Gastroesophageal sphincter (tissue), 4 donors: ENCODE results near the gene GNL2. TPM values are rescaled to one million over a fixed set of nuclear protein-coding genes. Genes with fewer than 3 reads are reported as not detected.
"Not testable (repeated sequence)": the region's sequence is repeated elsewhere in the genome, so short reads cannot be mapped to it uniquely, and the experiment has no call there.

Experiments
- ATAC-seq: fragments of 150-250 bp; one replicate; pipeline ENCODE4 v1.9.1; 2016; ENCODE audit warnings: mild to moderate bottlenecking, moderate library complexity
- H3K27ac ChIP-seq, 4 donors: fragments of 200-600 bp; sonication (generic) in 3 of 4; 1 replicate in 3 of 4; 2 replicates in 1 of 4; pipeline ENCODE4 v1.5.1; 2016 to 2019
- H3K27me3 ChIP-seq: fragments of 200-600 bp; sonication (generic); one replicate; pipeline ENCODE4 v1.5.1; 2019
- H3K36me3 ChIP-seq, 2 donors: fragments of 200-600 bp; sonication (generic); one replicate each; pipeline ENCODE4 v1.5.1; 2019; ENCODE audit warnings: control low read depth in 1 of 2
- H3K4me1 ChIP-seq, 3 donors: fragments of 200-600 bp; sonication (generic); 1 replicate in 2 of 3; 2 replicates in 1 of 3; pipeline ENCODE4 v1.5.1; 2016 to 2019; ENCODE audit warnings: control low read depth in 2 of 3
- H3K4me3 ChIP-seq, 2 donors: fragments of 200-600 bp; sonication (generic); one replicate each; pipeline ENCODE4 v1.5.1; 2019; ENCODE audit warnings: mild to moderate bottlenecking in 1 of 2, moderate library complexity in 1 of 2
- H3K9me3 ChIP-seq, 3 donors: fragments of 200-600 bp; sonication (generic); one replicate each; pipeline ENCODE4 v1.5.1; 2017 to 2019; ENCODE audit warnings: control low read depth in 2 of 3
- CTCF ChIP-seq, 4 experiments: fragments of 200-600 bp in 2 of 4; fragments of 450-650 bp in 2 of 4; sonication (generic) in 1 of 4; IDR thresholded peaks; one replicate each; pipeline ENCODE4 v1.5.1; 2017 to 2019; ENCODE audit warnings: antibody characterized with exemption in 4 of 4, mild to moderate bottlenecking in 2 of 4, moderate library complexity in 2 of 4
- EP300 ChIP-seq: sonication (generic); formaldehyde crosslinking; IDR thresholded peaks from one replicate; pipeline ENCODE4 v1.6.1; 2017; ENCODE audit warnings: antibody characterized with exemption, mild to moderate bottlenecking
- POLR2A ChIP-seq, 2 donors: fragments of 450-650 bp; IDR thresholded peaks; one replicate each; pipeline ENCODE4 v1.6.1; 2017; ENCODE audit warnings: antibody characterized with exemption in 2 of 2, mild to moderate bottlenecking in 2 of 2, moderate library complexity in 1 of 2
- POLR2AphosphoS5 ChIP-seq: sonication (generic); formaldehyde crosslinking; IDR thresholded peaks from one replicate; pipeline ENCODE4 v1.6.1; 2017; ENCODE audit warnings: antibody characterized with exemption
- WGBS, 2 donors: methylation state at CpG; one replicate each; pipeline ENCODE4 v1.1.5; 2018; ENCODE audit warnings: low coverage in 1 of 2; 5-methylcytosine and 5-hydroxymethylcytosine counted together
- total RNA-seq, 4 donors: library from RNA; depleted of rRNA; stranded (reverse); fragments of >200 nt; gene quantifications; one replicate each; pipeline ENCODE4 v1.1.0, GENCODE V29; 2016

Gene GNL2
- total RNA-seq, 4 donors from 2014 or later: 26.7 to 43.2 (median 29.7) TPM

GRCh38 chr1:37545019-37545418 lies 50.7 kb downstream of the GNL2 start:
- TF ChIP-seq CTCF (IDR thresholded peaks at IDR 0.05): no peak
- no peak for TF ChIP-seq POLR2AphosphoS5
- TF ChIP-seq EP300: no peak
- TF ChIP-seq POLR2A (IDR thresholded peaks at IDR 0.05): no peak
- Histone ChIP-seq H3K4me1 (peaks cover 0 to 8% (median 0%) of the 10 kb centered on the region in 3 donors), H3K36me3 (peaks cover 0 to 96% of the 10 kb centered on the region in 2 donors), H3K27ac (no peak overlapping the region), H3K9me3 (no peaks in the 10 kb centered on the region), H3K4me3 (no peak overlapping the region), H3K27me3 (no peaks in the 10 kb centered on the region)
- 76% methylated on average over 5 of the region's 5 CpGs; no CpG with 5 or more reads in 1 of the 2 donors for WGBS, 2 donors
- no peak for ATAC-seq

GRCh38 chr1:37544530-37544929 lies 51.2 kb downstream of the GNL2 start:
- Histone ChIP-seq H3K4me3 (no peak overlapping the region), H3K9me3 (no peaks in the 10 kb centered on the region), H3K27me3 (no peaks in the 10 kb centered on the region), H3K36me3 (peaks cover 4 to 97% of the 10 kb centered on the region in 2 donors), H3K4me1 (peaks cover 0 to 3% (median 0%) of the 10 kb centered on the region in 3 donors), H3K27ac (no peak overlapping the region)
- WGBS, 2 donors: 67 to 99% methylated on average over 3 to 20 of the region's 21 CpGs
- ATAC-seq: no peak
- no peak for TF ChIP-seq POLR2A (IDR thresholded peaks at IDR 0.05)

GRCh38 chr1:37540036-37540785 lies 55.5 kb downstream of the GNL2 start:
- Histone ChIP-seq H3K4me1 (no peaks in the 10 kb centered on the region), H3K9me3 (no peaks in the 10 kb centered on the region), H3K36me3 (peaks cover 8 to 98% of the 10 kb centered on the region in 2 donors), H3K27me3 (no peaks in the 10 kb centered on the region), H3K27ac (no peak overlapping the region), H3K4me3 (no peak overlapping the region)
- ATAC-seq: no peak
- TF ChIP-seq CTCF (IDR thresholded peaks at IDR 0.05): no peak
- no peak for TF ChIP-seq POLR2AphosphoS5
- 92 to 94% methylated on average over 27 to 30 of the region's 30 CpGs for WGBS, 2 donors

GRCh38 chr1:37539154-37539553 lies 56.6 kb downstream of the GNL2 start:
- H3K4me3 ChIP-seq, ATAC-seq, H3K9me3 ChIP-seq, H3K27ac ChIP-seq, H3K27me3 ChIP-seq, H3K4me1 ChIP-seq: not testable (repeated sequence)
- WGBS, 2 donors: 84 to 100% methylated on average over 2 to 5 of the region's 10 CpGs
- H3K36me3 ChIP-seq: peaks cover 8 to 89% of the 10 kb centered on the region in 2 donors

- ATAC-seq: no peak
- H3K9me3 ChIP-seq: no peaks in the 10 kb centered on the region
- no peak overlapping the region for H3K4me3 ChIP-seq
- H3K27me3 ChIP-seq: no peaks in the 10 kb centered on the region
- H3K36me3 ChIP-seq: peaks cover 8 to 72% of the 10 kb centered on the region in 2 donors
- peaks cover 0 to 16% (median 3%) of the 10 kb centered on the region in 3 donors for H3K4me1 ChIP-seq
- no peak for TF ChIP-seq POLR2A (IDR thresholded peaks at IDR 0.05)
- TF ChIP-seq EP300: no peak
- TF ChIP-seq POLR2AphosphoS5: no peak
- peak overlapping the region in 1 of 4 donors; percentile 24 for H3K27ac ChIP-seq
- 76 to 87% methylated on average over 2 of the region's 2 CpGs for WGBS, 2 donors
Observed at GRCh38 chr1:37537378-37537777, 58.4 kb downstream of the GNL2 start.

- Histone ChIP-seq H3K36me3 (peaks cover 3 to 34% of the 10 kb centered on the region in 2 donors), H3K9me3 (no peaks in the 10 kb centered on the region), H3K27ac (peak overlapping the region; percentile 56 to 77 (median 66)), H3K4me1 (peaks cover 0 to 16% (median 3%) of the 10 kb centered on the region in 3 donors), H3K4me3 (no peak overlapping the region), H3K27me3 (no peaks in the 10 kb centered on the region)
- ATAC-seq: no peak
- no peak for TF ChIP-seq POLR2A (IDR thresholded peaks at IDR 0.05)
- no peak for TF ChIP-seq EP300
- WGBS, 2 donors: 95 to 100% methylated on average over 2 to 3 of the region's 4 CpGs
Observed at GRCh38 chr1:37533317-37534093, 62.2 kb downstream of the GNL2 start.

- not testable (repeated sequence) for H3K9me3 ChIP-seq, ATAC-seq, H3K27me3 ChIP-seq, H3K4me3 ChIP-seq
- 87 to 90% methylated on average over 3 to 4 of the region's 4 CpGs for WGBS, 2 donors
- peaks cover 3 to 25% of the 10 kb centered on the region in 2 donors for H3K36me3 ChIP-seq
- H3K27ac ChIP-seq: peak overlapping the region in 2 of 4 donors; percentile 19 to 70
- peaks cover 0 to 16% (median 3%) of the 10 kb centered on the region in 3 donors for H3K4me1 ChIP-seq
Observed at GRCh38 chr1:37532418-37533156, 63.1 kb downstream of the GNL2 start.

GRCh38 chr1:37529888-37530287 lies 65.8 kb downstream of the GNL2 start:
- H3K27ac ChIP-seq, H3K36me3 ChIP-seq, H3K4me3 ChIP-seq, ATAC-seq, H3K9me3 ChIP-seq, H3K27me3 ChIP-seq: not testable (repeated sequence)
- WGBS, 2 donors: 80 to 100% methylated on average over 1 of the region's 1 CpG
- H3K4me1 ChIP-seq: peaks cover 0 to 16% (median 3%) of the 10 kb centered on the region in 3 donors
